SK-N-MC (cell line): Measurements from ENCODE around the gene NPPB.

Experiments used
- DNase-seq: peaks from one replicate; pipeline ENCODE4 v3.0.0-alpha.2; 2011; ENCODE audit warnings: low read depth, low spot score
- H3K27ac ChIP-seq: fragments of 200-600 bp; sonication (generic); 2 replicates; pipeline ENCODE4 v1.5.1; 2016; ENCODE audit warnings: mixed run types
- H3K36me3 ChIP-seq: fragments of 200-600 bp; sonication (generic); 2 replicates; pipeline ENCODE4 v1.6.1; 2017; ENCODE audit warnings: antibody characterized with exemption, low read length, mixed read lengths; ENCODE audit not compliant: insufficient read depth
- H3K4me3 ChIP-seq: fragments of 200-600 bp; sonication (generic); 2 replicates; pipeline ENCODE4 v1.5.1; 2016
- H3K9ac ChIP-seq: fragments of 200-600 bp; sonication (generic); 2 replicates; pipeline ENCODE4 v1.8.0; 2017; ENCODE audit warnings: mixed run types, mixed read lengths; ENCODE audit not compliant: insufficient read length
- H3K9me3 ChIP-seq: fragments of 200-600 bp; sonication (generic); 2 replicates; pipeline ENCODE4 v1.6.1; 2017; ENCODE audit warnings: low read depth, mild to moderate bottlenecking, antibody characterized with exemption, low read length, moderate library complexity, mixed read lengths
- EZH2 ChIP-seq: fragments of 200-600 bp; sonication (generic); IDR thresholded peaks from one replicate; pipeline ENCODE4 v1.6.1; 2017; ENCODE audit warnings: antibody characterized with exemption
- FOXP2 ChIP-seq: optimal IDR thresholded peaks from 2 replicates; pipeline ENCODE3; 2011; ENCODE audit warnings: mild to moderate bottlenecking, moderate library complexity; ENCODE audit not compliant: insufficient read depth; ENCODE audit errors: extremely low read length, control extremely low read depth
- POLR2AphosphoS5 ChIP-seq: IDR thresholded peaks from 2 replicates; pipeline ENCODE4 v1.6.1; 2012; ENCODE audit warnings: mild to moderate bottlenecking, low read depth, low read length, borderline replicate concordance

The NPPB gene

DNA sequence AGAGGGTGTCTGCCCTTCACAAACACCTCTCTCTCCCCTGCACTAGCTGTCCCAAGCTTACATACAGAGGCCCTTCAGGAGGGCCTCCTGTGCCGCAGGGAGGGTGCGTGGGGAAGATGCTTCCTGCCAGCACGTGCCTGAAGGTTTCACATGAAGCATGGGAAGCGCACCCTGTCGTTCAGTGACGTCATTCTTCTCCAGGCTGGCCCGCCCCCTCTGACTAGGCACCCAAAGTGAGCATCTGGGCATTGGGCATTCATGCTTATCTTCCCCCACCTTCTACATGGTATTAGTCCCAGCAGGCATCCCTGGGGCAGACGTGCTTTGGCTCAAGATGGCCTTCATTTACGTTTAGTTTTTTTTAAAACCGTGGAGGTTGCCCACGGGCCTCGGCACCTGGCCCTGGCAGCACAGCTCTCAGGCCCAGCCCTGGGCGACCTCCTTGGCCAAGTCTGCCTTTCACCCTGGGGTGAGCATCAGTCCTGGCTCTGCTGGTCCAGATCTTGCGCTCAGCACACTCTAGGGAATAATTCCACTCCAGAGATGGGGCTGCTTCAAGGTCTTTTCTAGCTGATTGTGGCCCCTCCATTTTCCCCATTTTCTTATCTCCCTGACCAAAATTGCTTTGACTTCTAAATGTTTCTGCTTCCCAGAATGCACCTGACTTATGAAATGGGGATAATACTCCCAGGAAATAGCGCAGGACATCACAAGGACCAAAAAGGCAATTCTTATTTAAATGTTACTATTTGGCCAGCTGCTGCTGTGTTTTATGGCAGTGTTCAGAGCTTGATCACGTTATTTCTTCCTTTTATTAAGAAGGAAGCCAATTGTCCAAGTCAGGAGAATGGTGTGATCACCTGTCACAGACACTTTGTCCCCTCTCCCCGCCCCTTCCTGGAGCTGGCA lies 17.2 kb downstream of the NPPB start:
- no peak for TF ChIP-seq FOXP2
- no peak for TF ChIP-seq EZH2
- TF ChIP-seq POLR2AphosphoS5 = no peak
- Histone ChIP-seq H3K36me3 (peaks cover 65% of the 10 kb centered on the region), H3K4me3 (no peak overlapping the region), H3K9ac (no peak overlapping the region), H3K27ac (no peak overlapping the region), H3K9me3 (no peaks in the 10 kb centered on the region)
- DNase-seq = no peak

DNA sequence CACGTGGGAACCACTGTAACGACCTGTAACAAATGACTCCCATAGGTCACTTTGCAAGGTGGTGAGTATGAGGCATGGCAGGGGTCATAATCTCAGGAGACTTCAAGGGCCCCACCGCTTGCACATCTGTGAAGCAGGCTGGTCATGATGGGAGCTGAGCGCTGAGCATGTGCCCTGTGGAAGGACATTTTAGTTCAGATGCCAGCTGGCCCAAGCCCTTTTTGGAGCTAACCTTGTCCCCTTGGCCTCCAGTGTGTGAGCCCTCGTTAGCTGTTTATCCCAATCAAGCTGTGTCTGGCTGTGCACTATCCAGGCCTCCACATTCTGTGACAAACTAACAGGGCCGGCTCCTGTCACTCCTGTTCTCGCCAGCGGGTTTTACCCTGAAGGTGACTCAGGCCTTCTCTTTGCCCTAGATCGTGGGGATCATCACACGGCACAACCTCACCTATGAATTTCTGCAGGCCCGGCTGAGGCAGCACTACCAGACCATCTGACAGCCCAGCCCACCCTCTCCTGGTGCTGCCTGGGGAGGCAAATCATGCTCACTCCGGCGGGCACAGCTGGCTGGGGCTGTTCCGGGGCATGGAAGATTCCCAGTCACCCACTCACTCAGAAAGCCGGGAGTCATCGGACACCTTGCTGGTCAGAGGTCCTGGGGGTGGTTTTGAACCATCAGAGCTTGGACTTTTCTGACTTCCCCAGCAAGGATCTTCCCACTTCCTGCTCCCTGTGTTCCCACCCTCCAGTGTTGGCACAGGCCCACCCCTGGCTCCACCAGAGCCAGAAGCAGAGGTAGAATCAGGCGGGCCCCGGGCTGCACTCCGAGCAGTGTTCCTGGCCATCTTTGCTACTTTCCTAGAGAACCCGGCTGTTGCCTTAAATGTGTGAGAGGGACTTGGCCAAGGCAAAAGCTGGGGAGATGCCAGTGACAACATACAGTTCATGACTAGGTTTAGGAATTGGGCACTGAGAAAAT lies 18.7 kb downstream of the NPPB start:
- Histone ChIP-seq H3K9ac (no peak overlapping the region), H3K4me3 (no peak overlapping the region), H3K27ac (no peak overlapping the region), H3K9me3 (no peaks in the 10 kb centered on the region), H3K36me3 (peaks cover 70% of the 10 kb centered on the region)
- no peak for TF ChIP-seq FOXP2
- no peak for TF ChIP-seq EZH2
- no peak for TF ChIP-seq POLR2AphosphoS5
- no peak for DNase-seq

DNA sequence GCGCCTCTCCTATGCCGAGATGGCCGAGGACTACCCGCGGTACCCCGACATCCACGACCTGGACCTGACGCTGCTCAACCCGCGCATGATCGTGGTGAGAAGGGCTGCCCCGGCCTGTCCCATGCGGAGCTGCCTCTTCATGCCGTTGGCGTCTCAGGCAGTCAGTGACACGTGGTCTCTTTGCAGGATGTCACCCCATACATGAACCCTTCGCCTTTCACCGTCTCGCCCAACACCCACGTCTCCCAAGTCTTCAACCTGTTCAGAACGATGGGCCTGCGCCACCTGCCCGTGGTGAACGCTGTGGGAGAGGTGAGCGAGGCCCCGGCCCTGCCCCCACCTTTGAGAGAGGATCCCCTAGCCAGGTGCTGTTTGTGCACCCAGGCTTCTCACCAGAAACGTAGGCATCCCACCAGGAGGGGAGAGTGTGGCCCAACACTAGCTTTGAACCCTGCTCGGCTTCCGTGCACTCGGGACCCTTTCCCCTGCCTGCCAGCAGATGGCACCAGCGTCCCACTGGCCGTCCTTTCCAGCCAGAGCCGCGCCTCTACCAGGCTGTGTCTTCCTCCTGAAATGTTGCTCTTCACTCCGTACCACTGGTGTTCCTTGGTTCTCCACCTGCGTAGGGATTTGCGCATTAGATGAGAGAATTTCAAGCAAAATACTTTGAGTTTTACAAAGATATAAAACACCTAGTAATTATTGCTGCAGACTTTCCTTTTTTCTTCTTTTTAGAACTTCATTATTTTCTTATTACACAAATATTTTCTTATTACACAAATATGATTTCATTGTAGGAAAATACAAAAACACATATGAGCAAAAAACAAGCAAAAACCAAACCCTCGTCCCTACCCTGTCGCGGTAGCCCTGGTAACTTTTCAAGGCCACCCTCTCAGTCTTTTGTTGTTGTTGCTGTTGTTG lies 20.1 kb downstream of the NPPB start:
- H3K4me3 ChIP-seq = no peak overlapping the region
- H3K36me3 ChIP-seq = peaks cover 73% of the 10 kb centered on the region
- TF ChIP-seq EZH2 = no peak
- no peak for TF ChIP-seq POLR2AphosphoS5
- TF ChIP-seq FOXP2 = no peak
- H3K27ac ChIP-seq = no peak overlapping the region
- H3K9me3 ChIP-seq = no peaks in the 10 kb centered on the region
- H3K9ac ChIP-seq = no peak overlapping the region
- no peak for DNase-seq

DNA sequence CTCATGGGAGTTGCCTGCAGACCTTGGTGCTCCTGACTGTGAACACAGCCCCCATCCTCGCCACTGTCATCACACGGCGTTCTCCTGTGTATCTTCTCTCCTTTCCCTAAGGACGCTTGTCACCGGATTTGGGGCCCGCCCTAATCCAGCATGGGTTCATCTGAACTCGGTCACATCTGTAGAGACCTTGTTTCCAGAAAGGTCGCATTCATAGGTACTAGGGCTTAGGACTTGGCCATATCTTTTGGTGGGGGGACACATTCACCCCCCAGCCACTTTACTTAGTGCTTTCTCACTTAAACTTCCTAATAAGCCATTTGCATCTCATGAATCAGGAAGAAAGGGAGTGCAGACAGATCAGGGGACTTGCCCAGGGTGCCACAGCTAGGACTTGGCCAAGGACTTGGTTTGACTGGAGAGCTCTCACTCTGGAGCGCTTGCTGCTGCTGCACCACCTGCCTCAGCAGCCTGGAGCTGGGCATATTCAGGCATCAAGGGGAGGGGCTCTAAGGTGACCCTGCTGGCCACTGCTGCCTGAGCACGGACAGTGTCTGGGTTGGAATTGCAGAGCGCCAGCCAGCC lies 20.9 kb downstream of the NPPB start:
- TF ChIP-seq FOXP2 (no peak), EZH2 (no peak)
- Histone ChIP-seq H3K9me3 (no peaks in the 10 kb centered on the region), H3K4me3 (no peak overlapping the region), H3K36me3 (peaks cover 76% of the 10 kb centered on the region), H3K27ac (no peak overlapping the region), H3K9ac (no peak overlapping the region)
- DNase-seq = no peak

DNA sequence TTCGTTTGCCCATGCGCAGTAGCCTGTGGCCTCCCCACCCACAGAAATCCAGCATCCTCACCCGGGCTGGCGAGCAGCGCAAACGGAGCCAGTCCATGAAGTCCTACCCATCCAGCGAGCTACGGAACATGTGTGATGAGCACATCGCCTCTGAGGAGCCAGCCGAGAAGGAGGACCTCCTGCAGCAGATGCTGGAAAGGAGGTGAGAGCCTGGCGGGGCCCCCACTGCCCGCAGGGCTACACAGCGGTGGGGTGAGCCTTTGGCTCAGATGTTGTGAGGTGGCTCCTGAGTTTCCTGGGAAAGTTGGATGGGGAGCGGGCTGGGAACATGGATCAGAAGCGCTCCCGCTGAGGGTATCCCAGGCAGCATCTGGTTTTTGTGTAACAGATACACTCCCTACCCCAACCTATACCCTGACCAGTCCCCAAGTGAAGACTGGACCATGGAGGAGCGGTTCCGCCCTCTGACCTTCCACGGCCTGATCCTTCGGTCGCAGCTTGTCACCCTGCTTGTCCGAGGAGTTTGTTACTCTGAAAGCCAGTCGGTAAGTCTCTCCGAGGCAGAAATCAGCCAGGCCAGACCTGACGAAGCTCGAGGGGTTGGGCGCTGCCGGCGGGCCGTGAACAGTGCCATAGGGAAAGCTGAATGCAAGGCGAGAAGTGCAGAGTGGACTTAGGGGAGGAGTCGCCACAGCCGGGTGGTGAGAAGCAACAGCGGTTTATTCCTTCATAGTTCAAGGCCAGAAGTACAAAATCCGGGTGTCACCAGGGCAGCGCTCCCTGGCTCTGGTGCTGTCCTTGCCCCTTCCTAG lies 21.6 kb downstream of the NPPB start:
- Histone ChIP-seq H3K36me3 (peaks cover 83% of the 10 kb centered on the region), H3K9ac (no peak overlapping the region), H3K9me3 (no peaks in the 10 kb centered on the region), H3K27ac (no peak overlapping the region), H3K4me3 (no peak overlapping the region)
- DNase-seq = no peak
- TF ChIP-seq EZH2 (no peak), POLR2AphosphoS5 (no peak), FOXP2 (no peak)

DNA sequence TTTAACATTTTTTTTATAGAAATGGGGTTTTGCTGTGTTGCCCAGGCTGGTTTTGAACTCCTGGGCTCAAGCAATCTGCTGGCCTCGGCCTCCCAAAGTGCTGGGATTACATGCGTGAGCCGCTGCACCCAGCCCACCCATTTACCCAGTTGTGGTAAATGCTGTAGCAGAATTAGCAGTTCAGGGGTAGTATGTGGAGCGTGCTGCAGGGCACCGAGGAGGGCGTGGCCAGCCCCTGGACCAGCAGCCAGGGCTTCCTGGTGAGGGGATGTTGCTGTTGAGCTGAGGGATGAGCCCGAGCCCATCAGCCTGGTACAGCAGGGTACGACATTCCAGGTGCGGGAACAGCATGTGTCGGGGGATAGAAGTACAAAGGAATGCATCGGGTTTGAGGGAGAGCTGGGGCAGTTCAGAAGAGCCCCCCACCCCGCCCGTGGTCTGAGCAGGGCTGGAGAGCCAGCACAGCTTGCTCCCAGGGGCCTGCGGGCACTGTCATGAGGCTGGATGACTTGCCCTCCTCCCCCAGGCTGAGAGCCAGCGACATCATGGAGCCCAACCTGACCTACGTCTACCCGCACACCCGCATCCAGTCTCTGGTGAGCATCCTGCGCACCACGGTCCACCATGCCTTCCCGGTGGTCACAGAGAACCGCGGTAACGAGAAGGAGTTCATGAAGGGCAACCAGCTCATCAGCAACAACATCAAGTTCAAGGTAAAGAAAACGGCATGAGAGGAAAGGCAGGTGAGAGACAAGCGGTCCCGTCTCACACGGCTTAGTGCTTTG lies 23.1 kb downstream of the NPPB start:
- Histone ChIP-seq H3K9me3 (no peaks in the 10 kb centered on the region), H3K4me3 (no peak overlapping the region), H3K27ac (no peak overlapping the region), H3K9ac (no peak overlapping the region), H3K36me3 (peaks cover 84% of the 10 kb centered on the region)
- no peak for DNase-seq
- TF ChIP-seq POLR2AphosphoS5 = no peak
